T-helper 2 cell treated with Interferon-gamma antibody and Interleukin-4, amounts not matched to agents 5 μg/mL and 100 μg/mL, for 36 hours (primary cell): ENCODE measurements around the gene SEPHS2.
A peak's percentile ranks its signal among the peaks of the same experiment; 100 is the strongest.

Experiments
- DNase-seq: peaks from one replicate; pipeline ENCODE4 v3.0.0; 2021; ENCODE audit warnings: low spot score
- H3K27ac Mint-ChIP-seq: one replicate; pipeline ENCODE4 v1.8.0; 2021; ENCODE audit warnings: mild to moderate bottlenecking, mixed read lengths
- H3K27me3 Mint-ChIP-seq: one replicate; pipeline ENCODE4 v1.8.0; 2021; ENCODE audit warnings: low read depth, mixed read lengths
- H3K36me3 Mint-ChIP-seq: one replicate; pipeline ENCODE4 v1.8.0; 2021; ENCODE audit warnings: low read depth, mixed read lengths
- H3K4me1 Mint-ChIP-seq: one replicate; pipeline ENCODE4 v1.8.0; 2021; ENCODE audit warnings: low read depth, mixed read lengths
- H3K4me3 Mint-ChIP-seq: one replicate; pipeline ENCODE4 v1.8.0; 2022; ENCODE audit warnings: mild to moderate bottlenecking, moderate library complexity, mixed read lengths
- H3K9me3 Mint-ChIP-seq: one replicate; pipeline ENCODE4 v1.8.0; 2021; ENCODE audit warnings: mixed read lengths

The SEPHS2 gene

DNA sequence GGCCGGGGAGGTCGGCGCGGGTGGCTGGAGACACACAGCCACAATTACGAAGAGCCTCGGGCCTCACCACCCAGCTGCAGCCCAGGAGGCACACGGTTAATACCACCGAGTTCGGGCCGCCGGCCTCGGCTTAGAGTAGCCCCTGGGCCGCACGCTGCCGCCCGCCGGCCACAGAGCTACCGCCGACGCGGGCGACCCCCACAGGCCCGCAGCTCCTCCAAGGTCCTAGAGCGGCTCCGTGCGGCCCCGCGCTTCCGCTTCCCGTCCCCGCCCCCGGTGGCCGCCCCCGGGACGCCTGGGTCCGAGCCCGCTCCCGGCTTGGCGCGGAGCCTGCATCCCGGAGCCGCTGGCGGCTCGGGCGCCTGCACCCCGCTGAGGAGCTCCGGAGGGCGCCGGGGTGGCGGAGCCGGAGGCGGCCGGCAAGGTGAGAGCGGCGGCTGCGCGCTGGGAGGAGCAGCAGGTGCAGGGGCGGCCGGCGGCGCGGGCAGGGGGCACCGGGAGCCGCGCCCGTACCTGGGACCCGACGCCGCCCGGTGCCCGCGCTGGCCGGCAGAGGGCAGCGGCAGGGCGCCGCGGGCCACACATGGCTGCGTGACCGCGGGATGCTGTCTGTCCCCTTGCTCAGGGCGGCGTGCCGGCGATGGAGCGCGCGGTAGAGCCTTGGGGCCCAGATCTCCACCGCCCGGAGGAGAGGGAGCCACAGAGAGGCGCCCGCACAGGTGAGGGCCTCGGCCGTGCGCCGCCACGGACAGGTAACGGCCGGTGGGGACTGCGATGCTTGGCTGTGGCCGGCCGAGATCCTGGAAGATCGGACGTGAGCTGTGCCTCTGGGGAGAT, 50.3 kb downstream of the SEPHS2 start, which contains the start of gene ZNF48:
Gene ZNF48, plus strand, starts transcription at position 266 of the 837 bp plus-strand sequence. Its CDS starts 375 bp downstream, at position 641.
- Mint-ChIP-seq H3K27ac (peak within 1 kb of the TSS; percentile 52), H3K4me3 (peak within 1 kb of the TSS; percentile 90), H3K4me1 (peaks cover 26% of the 10 kb centered on the region), H3K36me3 (peaks cover 15% of the 10 kb centered on the region), H3K27me3 (no peaks in the 10 kb centered on the region), H3K9me3 (no peaks in the 10 kb centered on the region)
- peak; percentile 57 for DNase-seq

DNA sequence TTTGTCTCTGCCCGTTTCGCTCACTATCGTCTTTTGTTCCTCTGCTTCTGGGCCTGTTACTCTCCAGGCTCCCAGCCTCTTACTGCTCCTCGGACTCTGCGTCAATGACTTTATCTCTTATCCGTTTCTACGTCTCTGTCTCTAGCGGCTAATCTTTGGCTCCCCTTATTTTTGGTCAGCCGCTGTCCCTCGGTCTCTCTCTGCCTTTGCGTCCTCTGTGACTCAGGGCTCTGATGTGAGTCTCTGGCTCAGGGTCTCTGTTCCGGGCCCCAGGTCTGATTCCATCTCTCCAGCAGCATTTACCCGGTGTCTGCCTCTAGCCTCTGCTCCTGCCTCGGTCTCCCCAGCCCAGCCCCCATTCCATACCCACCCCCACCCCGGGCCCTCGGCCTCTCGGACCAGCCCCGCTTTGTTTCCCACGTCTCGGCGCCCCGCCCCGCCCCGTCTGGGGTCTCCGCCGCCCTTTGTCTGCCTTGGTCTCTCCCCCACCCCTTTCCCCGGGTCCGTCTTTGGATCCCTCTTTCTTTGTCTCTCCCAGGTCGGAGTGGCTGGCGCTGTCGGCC, 51.0 kb downstream of the SEPHS2 start:
- Mint-ChIP-seq H3K27me3 (no peaks in the 10 kb centered on the region), H3K36me3 (peaks cover 11% of the 10 kb centered on the region), H3K4me3 (peak overlapping the region; percentile 86), H3K9me3 (no peaks in the 10 kb centered on the region), H3K27ac (peak overlapping the region; percentile 52), H3K4me1 (peaks cover 22% of the 10 kb centered on the region)
- no peak for DNase-seq
